Measurements from ENCODE around the gene PITPNB. TPM values are rescaled to one million over a fixed set of nuclear protein-coding genes. Genes with fewer than 3 reads are reported as not detected.
A peak's percentile ranks its signal among the peaks of the same experiment; 100 is the strongest.

PITPNB gene
- total and polyA plus RNA-seq, 3 donors from 2014 or later, result 39.9 to 49.4 (median 41.9) TPM

- H3K27me3 ChIP-seq, result no peaks in the 10 kb centered on the region
- DNase-seq, result peak; percentile 74
- intact Hi-C loops (cut with DNase I; ENCODE audit: low total_unique reads), result no loop called here
- no peaks in the 10 kb centered on the region for H3K9me3 ChIP-seq
- 38 to 45% methylated on average over 7 of the region's 7 CpGs for WGBS, 2 donors
- no peak for TF ChIP-seq POLR2A (IDR thresholded peaks at IDR 0.05)
- TF ChIP-seq, protein P1, sequence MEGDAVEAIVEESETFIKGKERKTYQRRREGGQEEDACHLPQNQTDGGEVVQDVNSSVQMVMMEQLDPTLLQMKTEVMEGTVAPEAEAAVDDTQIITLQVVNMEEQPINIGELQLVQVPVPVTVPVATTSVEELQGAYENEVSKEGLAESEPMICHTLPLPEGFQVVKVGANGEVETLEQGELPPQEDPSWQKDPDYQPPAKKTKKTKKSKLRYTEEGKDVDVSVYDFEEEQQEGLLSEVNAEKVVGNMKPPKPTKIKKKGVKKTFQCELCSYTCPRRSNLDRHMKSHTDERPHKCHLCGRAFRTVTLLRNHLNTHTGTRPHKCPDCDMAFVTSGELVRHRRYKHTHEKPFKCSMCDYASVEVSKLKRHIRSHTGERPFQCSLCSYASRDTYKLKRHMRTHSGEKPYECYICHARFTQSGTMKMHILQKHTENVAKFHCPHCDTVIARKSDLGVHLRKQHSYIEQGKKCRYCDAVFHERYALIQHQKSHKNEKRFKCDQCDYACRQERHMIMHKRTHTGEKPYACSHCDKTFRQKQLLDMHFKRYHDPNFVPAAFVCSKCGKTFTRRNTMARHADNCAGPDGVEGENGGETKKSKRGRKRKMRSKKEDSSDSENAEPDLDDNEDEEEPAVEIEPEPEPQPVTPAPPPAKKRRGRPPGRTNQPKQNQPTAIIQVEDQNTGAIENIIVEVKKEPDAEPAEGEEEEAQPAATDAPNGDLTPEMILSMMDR (IDR thresholded peaks at IDR 0.05), result no peak
- H3K4me1 ChIP-seq, result peaks cover 47% of the 10 kb centered on the region
- H3K27ac ChIP-seq, result peak overlapping the region; percentile 95 to 96
- H3K36me3 ChIP-seq (ENCODE audit: low read depth, missing control alignments), result no peaks in the 10 kb centered on the region
- no peak overlapping the region for H3K4me3 ChIP-seq
Measured at GRCh38 chr22:27866135-27867084, 52.6 kb downstream of the PITPNB start.

GRCh38 chr22:27865496-27865895 lies 53.6 kb downstream of the PITPNB start:
- intact Hi-C loops (cut with DNase I; ENCODE audit: low total_unique reads), result no loop called here
- Histone ChIP-seq H3K9me3 (no peaks in the 10 kb centered on the region), H3K4me1 (peaks cover 47% of the 10 kb centered on the region), H3K27me3 (no peaks in the 10 kb centered on the region), H3K4me3 (no peak overlapping the region), H3K36me3 (ENCODE audit: low read depth, missing control alignments) (no peaks in the 10 kb centered on the region), H3K27ac (peak overlapping the region; percentile 95 to 96)
- DNase-seq, result no peak
- TF ChIP-seq, protein P1 (IDR thresholded peaks at IDR 0.05), result no peak
- TF ChIP-seq POLR2A (IDR thresholded peaks at IDR 0.05), result no peak
- WGBS, 2 donors, result 52 to 82% methylated on average over 6 of the region's 6 CpGs

GRCh38 chr22:27863556-27863955 lies 55.5 kb downstream of the PITPNB start:
- WGBS, 2 donors, result 69 to 74% methylated on average over 2 of the region's 2 CpGs
- H3K4me3 ChIP-seq, result no peak overlapping the region
- no peak for TF ChIP-seq POLR2A (IDR thresholded peaks at IDR 0.05)
- TF ChIP-seq, protein P1 (IDR thresholded peaks at IDR 0.05), result no peak
- H3K4me1 ChIP-seq, result peaks cover 35% of the 10 kb centered on the region
- no peaks in the 10 kb centered on the region for H3K27me3 ChIP-seq
- no peak overlapping the region for H3K27ac ChIP-seq
- no peaks in the 10 kb centered on the region for H3K9me3 ChIP-seq
- intact Hi-C loops (cut with DNase I; ENCODE audit: low total_unique reads), result no loop called here
- DNase-seq, result no peak
- no peaks in the 10 kb centered on the region for H3K36me3 ChIP-seq (ENCODE audit: low read depth, missing control alignments)

- Histone ChIP-seq H3K4me3 (no peak overlapping the region), H3K9me3 (no peaks in the 10 kb centered on the region), H3K36me3 (ENCODE audit: low read depth, missing control alignments) (no peaks in the 10 kb centered on the region), H3K27ac (no peak overlapping the region), H3K4me1 (peaks cover 29% of the 10 kb centered on the region), H3K27me3 (no peaks in the 10 kb centered on the region)
- intact Hi-C loops (cut with DNase I; ENCODE audit: low total_unique reads), result no loop called here
- 94 to 100% methylated on average over 1 of the region's 1 CpG for WGBS, 2 donors
- no peak for DNase-seq
- TF ChIP-seq POLR2A (IDR thresholded peaks at IDR 0.05), result no peak
- TF ChIP-seq, protein P1 (IDR thresholded peaks at IDR 0.05), result no peak
Measured at GRCh38 chr22:27863001-27863400, 56.1 kb downstream of the PITPNB start.

Measured in testis (tissue), 3 donors.